GM10248 (cell line): ENCODE results near the gene TYRO3.

ENCODE experiments used
- CTCF ChIA-PET: fragments of 300-600 bp; sonication (Branson Sonifier 250); formaldehyde crosslinking; extraction: SDS; loops from one replicate; lab custom pipeline; 2021; ENCODE audit warnings: antibody characterized with exemption; lab: Yijun Ruan, JAX
- POLR2A ChIA-PET: fragments of 350-650 bp; sonication (Branson Sonifier 250); formaldehyde crosslinking; extraction: SDS; loops from one replicate; lab custom pipeline; 2020; ENCODE audit warnings: antibody characterized with exemption; lab: Yijun Ruan, JAX
- DNase-seq: peaks from one replicate; pipeline ENCODE4 v3.0.0; 2012; ENCODE audit errors: extremely low spot score
- CTCF ChIP-seq: IDR thresholded peaks from 2 replicates; pipeline ENCODE4 v1.5.1; 2012; ENCODE audit warnings: mild to moderate bottlenecking, low read depth; ENCODE audit errors: extremely low read depth, missing control alignments, control extremely low read depth

TYRO3 gene

GRCh38 chr15:41530363-41530956 lies 28.6 kb upstream of the TYRO3 start:
- no peak for DNase-seq
- POLR2A ChIA-PET = no interaction called here
- CTCF ChIA-PET = interaction anchor here (1.7 kb wide), 1 partner anchor 27 kb away, joined by 5 read pairs; no protein-coding TSS in a partner anchor
- no peak for TF ChIP-seq CTCF

GRCh38 chr15:41535544-41535943 lies 23.5 kb upstream of the TYRO3 start:
- POLR2A ChIA-PET = no interaction called here
- CTCF ChIA-PET = interaction anchor here (0.9 kb wide), 1 partner anchor 21 kb away, joined by 3 read pairs; no protein-coding TSS in a partner anchor
- TF ChIP-seq CTCF = no peak
- DNase-seq = no peak

GRCh38 chr15:41536866-41537265 lies 22.1 kb upstream of the TYRO3 start:
- ChIA-PET POLR2A (no interaction called here), CTCF (no interaction called here)
- no peak for TF ChIP-seq CTCF
- DNase-seq = no peak

GRCh38 chr15:41543521-41543870 lies 15.5 kb upstream of the TYRO3 start:
- no peak for DNase-seq
- no peak for TF ChIP-seq CTCF
- ChIA-PET POLR2A (interaction anchor here (0.6 to 0.7 kb wide), 3 partner anchors 61 to 238 kb away, joined by 3 read pairs; no protein-coding TSS in a partner anchor), CTCF (interaction anchor here (2.6 to 6.2 kb wide), 2 partner anchors 14 to 78 kb away, joined by 9 to 35 read pairs; no protein-coding TSS in a partner anchor)

- ChIA-PET POLR2A (interaction anchor here (0.6 kb wide), 1 partner anchor 743 kb away, joined by 3 read pairs; no protein-coding TSS in a partner anchor), CTCF (interaction anchor here (2.6 to 6.2 kb wide), 2 partner anchors 13 to 79 kb away, joined by 9 to 35 read pairs; no protein-coding TSS in a partner anchor)
- TF ChIP-seq CTCF = no peak
- DNase-seq = no peak
These were observed 14.4 kb upstream of the TYRO3 start for GRCh38 chr15:41544650-41545015.

- POLR2A ChIA-PET = interaction anchor here (0.6 kb wide), 1 partner anchor 742 kb away, joined by 3 read pairs; no protein-coding TSS in a partner anchor
- CTCF ChIA-PET = interaction anchor here (2.6 to 6.2 kb wide), 2 partner anchors 12 to 79 kb away, joined by 9 to 35 read pairs; no protein-coding TSS in a partner anchor
- TF ChIP-seq CTCF = no peak
- DNase-seq = no peak
These were observed 13.8 kb upstream of the TYRO3 start for GRCh38 chr15:41545218-41545617.
